Ishikawa (cell line): ENCODE data around the gene OSER1.

Source experiments
- CEBPB ChIP-seq: IDR thresholded peaks from 2 replicates; pipeline ENCODE4 v1.6.1; 2012
- CREB1 ChIP-seq: IDR thresholded peaks from 2 replicates; pipeline ENCODE4 v1.6.1; 2012; ENCODE audit warnings: low read depth
- EGR1 ChIP-seq: IDR thresholded peaks from 2 replicates; pipeline ENCODE4 v1.6.1; 2012
- EP300 ChIP-seq: IDR thresholded peaks from 2 replicates; pipeline ENCODE4 v1.6.1; 2012; ENCODE audit warnings: borderline replicate concordance
- FOXM1 ChIP-seq: IDR thresholded peaks from 2 replicates; pipeline ENCODE4 v1.6.1; 2012; ENCODE audit warnings: low read depth, borderline replicate concordance
- NFIC ChIP-seq: IDR thresholded peaks from 2 replicates; pipeline ENCODE4 v1.6.1; 2012
- RAD21 ChIP-seq: IDR thresholded peaks from 2 replicates; pipeline ENCODE4 v1.6.1; 2012; ENCODE audit warnings: low read depth
- TAF1 ChIP-seq: IDR thresholded peaks from 2 replicates; pipeline ENCODE4 v1.6.1; 2012; ENCODE audit warnings: low read depth, mild to moderate bottlenecking
- TCF12 ChIP-seq: IDR thresholded peaks from 2 replicates; pipeline ENCODE4 v1.6.1; 2012; ENCODE audit warnings: low read depth
- TEAD4 ChIP-seq: IDR thresholded peaks from 2 replicates; pipeline ENCODE4 v1.6.1; 2012
- YY1 ChIP-seq: IDR thresholded peaks from 2 replicates; pipeline ENCODE4 v1.6.1; 2012; ENCODE audit warnings: low read depth
- ZBTB7A ChIP-seq: IDR thresholded peaks from 2 replicates; pipeline ENCODE4 v1.6.1; 2012; ENCODE audit warnings: low read depth
- TF ChIP-seq, protein P1 (sequence below): IDR thresholded peaks from 2 replicates; pipeline ENCODE4 v1.6.1; 2012; ENCODE audit warnings: low read depth, mild to moderate bottlenecking
- TF ChIP-seq, protein P2 (sequence below): IDR thresholded peaks from 2 replicates; pipeline ENCODE4 v1.6.1; 2012
- TF ChIP-seq, protein P3 (sequence below): IDR thresholded peaks from 2 replicates; pipeline ENCODE4 v1.6.1; 2012

Gene OSER1

DNA sequence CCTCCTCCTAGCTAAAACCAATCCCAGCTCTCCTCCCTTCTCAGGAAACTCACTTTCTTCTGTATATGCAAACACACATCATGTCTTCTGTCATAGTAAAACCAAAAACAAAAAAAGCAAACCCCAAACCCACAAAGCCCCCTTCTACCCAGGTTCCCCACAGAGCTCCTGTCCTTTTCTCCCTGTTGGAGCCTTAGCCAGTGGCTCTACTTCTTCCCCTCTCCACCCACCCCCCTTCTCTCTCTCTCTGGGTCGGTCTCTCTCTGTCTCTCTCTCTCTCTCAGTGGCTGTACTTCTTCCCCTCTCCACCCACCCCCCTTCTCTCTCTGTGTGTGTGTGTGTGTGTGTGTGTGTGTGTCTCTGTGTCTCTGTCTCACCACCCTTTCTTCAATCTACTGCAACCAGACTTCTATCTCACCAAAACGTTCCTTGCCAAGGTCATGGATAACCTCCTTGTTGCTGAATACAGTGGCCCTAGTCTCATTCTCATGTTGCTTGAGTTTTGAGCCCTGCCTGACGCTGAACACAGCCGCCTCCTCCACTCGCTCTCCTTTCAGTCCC lies 8.7 kb upstream of the OSER1 start:
- TF ChIP-seq TCF12 (no peak), EP300 (no peak), TEAD4 (no peak), EGR1 (no peak)

DNA sequence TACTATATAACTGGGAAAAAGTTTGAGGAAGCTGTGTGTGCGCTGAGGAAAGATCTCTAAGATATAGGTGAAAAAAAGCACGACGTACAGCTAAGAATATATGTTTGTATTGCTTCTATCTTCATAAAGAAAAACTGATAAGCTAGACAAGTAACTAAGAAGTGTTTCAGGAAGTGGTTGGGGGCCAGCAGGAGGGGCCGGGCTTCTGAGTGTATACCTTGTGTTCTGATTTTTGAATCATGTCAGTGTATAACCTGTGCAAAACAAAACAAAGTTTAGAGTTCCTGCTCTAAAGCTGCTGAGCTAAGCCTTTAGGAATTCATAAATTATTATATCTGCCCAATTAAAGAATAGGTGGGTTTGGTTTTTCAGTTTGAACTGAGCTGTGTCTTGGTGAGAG lies 7.9 kb upstream of the OSER1 start:
- TF ChIP-seq EP300 (no peak), TAF1 (no peak), CEBPB (no peak), NFIC (no peak), YY1 (no peak), TCF12 (no peak), TEAD4 (no peak)
- TF ChIP-seq, protein P1, sequence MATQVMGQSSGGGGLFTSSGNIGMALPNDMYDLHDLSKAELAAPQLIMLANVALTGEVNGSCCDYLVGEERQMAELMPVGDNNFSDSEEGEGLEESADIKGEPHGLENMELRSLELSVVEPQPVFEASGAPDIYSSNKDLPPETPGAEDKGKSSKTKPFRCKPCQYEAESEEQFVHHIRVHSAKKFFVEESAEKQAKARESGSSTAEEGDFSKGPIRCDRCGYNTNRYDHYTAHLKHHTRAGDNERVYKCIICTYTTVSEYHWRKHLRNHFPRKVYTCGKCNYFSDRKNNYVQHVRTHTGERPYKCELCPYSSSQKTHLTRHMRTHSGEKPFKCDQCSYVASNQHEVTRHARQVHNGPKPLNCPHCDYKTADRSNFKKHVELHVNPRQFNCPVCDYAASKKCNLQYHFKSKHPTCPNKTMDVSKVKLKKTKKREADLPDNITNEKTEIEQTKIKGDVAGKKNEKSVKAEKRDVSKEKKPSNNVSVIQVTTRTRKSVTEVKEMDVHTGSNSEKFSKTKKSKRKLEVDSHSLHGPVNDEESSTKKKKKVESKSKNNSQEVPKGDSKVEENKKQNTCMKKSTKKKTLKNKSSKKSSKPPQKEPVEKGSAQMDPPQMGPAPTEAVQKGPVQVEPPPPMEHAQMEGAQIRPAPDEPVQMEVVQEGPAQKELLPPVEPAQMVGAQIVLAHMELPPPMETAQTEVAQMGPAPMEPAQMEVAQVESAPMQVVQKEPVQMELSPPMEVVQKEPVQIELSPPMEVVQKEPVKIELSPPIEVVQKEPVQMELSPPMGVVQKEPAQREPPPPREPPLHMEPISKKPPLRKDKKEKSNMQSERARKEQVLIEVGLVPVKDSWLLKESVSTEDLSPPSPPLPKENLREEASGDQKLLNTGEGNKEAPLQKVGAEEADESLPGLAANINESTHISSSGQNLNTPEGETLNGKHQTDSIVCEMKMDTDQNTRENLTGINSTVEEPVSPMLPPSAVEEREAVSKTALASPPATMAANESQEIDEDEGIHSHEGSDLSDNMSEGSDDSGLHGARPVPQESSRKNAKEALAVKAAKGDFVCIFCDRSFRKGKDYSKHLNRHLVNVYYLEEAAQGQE, result no peak
- TF ChIP-seq, protein P2, sequence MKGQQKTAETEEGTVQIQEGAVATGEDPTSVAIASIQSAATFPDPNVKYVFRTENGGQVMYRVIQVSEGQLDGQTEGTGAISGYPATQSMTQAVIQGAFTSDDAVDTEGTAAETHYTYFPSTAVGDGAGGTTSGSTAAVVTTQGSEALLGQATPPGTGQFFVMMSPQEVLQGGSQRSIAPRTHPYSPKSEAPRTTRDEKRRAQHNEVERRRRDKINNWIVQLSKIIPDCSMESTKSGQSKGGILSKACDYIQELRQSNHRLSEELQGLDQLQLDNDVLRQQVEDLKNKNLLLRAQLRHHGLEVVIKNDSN, result no peak
- TF ChIP-seq, protein P3, sequence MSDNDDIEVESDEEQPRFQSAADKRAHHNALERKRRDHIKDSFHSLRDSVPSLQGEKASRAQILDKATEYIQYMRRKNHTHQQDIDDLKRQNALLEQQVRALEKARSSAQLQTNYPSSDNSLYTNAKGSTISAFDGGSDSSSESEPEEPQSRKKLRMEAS, result no peak

DNA sequence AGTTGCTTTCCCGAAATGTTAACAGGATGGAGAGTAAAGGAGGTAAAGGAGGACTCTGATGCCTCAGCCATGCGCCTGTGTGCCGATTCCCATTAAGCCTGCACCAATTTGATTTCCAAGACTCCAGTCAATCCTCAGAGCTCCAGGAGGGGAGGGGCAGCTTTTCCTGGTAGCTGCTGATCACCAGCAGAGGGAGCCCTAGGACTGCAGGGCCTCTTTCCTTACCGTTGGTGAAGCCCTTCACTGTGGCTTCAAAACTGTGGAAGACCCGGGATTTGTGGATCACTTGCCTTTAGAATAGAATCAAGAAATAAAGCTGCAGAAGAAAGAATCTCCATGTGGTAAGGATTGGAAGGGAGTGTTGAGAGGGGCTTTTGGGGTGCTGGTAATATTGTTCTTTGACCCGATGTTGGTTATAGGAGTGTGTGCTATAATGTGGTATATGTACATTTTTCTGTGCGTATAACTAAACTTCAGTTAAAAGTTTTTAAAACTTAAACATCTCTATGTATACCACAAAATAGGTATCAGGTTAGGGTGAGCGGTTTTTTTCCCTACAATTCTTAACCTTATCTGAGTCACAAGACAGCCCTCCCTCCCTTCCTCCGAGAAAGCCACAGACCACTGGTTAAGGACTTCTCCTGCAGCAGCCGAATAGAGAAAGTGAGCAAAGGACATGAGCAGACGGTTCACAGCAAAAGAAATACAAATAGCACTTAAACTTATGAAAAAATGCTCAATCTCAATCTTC lies 6.9 kb upstream of the OSER1 start:
- TF ChIP-seq CEBPB (no peak), RAD21 (peak; percentile 97)

DNA sequence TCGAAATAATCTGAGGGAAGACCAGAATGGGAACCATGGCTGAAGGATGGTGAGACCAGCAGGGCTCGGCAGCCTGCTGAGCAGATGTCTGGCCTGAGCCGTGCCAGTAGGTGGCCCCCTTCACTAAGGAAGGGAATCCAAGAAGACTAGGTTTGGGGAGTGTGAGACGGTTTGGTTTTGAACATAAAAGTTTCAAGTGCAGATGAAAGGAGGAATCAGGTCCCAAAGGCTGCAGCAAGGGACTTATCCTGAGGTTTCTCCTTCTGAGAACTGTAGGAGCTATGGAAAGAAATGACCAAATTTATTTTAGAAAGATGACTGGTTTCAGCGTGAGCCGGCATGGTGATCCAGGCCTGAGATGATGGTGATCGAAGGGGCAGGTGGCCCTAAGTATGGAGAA lies 4.6 kb upstream of the OSER1 start:
- TF ChIP-seq RAD21 (peak; percentile 85), YY1 (no peak)

DNA sequence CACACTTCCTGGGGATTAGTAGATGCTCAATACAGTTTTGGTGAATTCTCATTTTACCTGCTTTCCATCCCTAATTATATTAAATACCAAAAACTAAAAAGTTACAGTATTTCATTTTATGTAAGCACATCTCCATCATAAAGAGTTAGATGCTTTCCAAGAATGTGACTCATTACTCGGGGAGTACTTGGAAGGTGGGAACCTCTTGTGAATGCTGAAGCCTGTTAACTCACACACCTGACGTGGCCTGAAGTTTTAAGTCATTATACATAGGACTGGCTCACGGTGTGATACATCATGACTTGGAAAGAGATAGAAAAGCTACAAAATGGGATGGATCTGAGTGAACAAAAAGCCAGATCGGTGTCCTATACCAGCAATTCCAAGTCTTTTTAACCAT lies 2.2 kb upstream of the OSER1 start:
- TF ChIP-seq, protein P1, result no peak
- TF ChIP-seq YY1 (no peak), EP300 (no peak), TAF1 (no peak), CREB1 (no peak), ZBTB7A (no peak), EGR1 (no peak), FOXM1 (no peak), TCF12 (no peak), TEAD4 (no peak), CEBPB (no peak), RAD21 (no peak), NFIC (no peak)
- TF ChIP-seq, protein P3, result no peak
- TF ChIP-seq, protein P2, result no peak

DNA sequence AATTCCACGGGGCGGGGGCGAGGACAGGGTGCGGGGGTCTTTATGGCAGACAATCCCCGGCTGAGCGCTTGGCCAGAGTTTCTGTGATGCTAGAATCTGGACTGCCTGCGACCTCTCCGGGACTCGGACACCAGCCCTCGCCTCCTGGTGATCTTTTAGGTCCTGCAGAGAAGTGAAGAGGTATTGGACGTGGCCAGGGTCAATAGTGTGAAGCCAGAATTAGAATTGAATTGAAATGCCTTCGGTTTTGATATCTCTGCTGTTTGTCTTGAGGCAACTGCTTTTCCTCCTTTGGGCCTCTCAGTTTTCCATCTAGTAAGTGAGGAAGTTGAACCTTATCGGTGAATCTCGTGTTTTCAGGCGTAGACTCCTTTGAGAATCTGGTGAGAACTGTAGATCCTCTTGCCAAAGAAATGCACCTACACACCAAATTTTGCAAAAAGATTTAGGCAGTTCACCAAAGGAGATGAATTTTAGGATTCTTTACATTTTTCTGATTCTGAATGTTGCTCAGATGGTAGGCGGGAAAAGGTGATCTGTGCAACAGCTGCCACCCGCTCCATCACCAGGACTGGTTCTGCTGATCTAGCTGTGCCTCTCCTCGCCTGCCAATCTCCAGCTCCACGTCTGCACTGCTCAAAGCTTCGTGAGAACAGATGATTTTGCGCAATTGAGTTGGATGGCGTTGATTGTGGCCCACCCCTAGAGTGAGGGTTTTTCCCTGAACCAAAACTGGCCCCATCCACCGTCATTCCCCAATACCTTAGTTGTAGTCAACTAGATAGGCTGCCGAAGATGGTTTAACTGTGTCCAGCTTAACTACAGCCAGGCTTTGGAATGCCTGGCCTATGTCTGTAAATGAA lies 837 bp upstream of the OSER1 start:
- TF ChIP-seq CEBPB (no peak), YY1 (no peak), RAD21 (no peak), TCF12 (no peak), ZBTB7A (no peak), NFIC (no peak), FOXM1 (no peak), TEAD4 (no peak), EP300 (no peak), CREB1 (no peak), EGR1 (no peak), TAF1 (no peak)
- TF ChIP-seq, protein P2, result no peak
- TF ChIP-seq, protein P1, result no peak
- TF ChIP-seq, protein P3, result no peak
